Measurements from ENCODE around the gene PLA2G4B. TPM values are rescaled to one million over a fixed set of nuclear protein-coding genes. Genes with fewer than 3 reads are reported as not detected.

Gene PLA2G4B
- total RNA-seq, 1 donor from 2014 or later = 2.4 TPM

DNA sequence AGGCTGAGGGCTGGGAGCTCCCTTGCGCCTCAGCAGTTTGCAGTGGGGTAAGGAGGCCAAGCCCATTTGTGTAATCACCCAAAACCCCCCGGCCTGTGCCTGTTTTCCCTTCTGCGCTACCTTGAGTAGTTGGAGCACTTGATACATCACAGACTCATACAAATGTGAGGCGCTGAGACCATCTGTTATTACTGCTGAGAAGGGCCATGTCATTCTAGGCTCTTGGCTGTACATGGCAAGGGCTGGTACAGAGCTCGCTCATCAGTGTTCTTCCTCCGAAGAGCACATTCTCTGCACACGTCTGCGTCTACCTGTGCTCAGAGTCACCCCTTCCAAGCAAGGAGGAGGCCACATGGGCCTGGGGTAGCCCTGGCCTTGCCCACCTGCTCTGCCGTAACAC is 9.3 kb downstream of the PLA2G4B start:
- FAIRE-seq = no peak
- DNase-seq (ENCODE audit: low spot score in 2 of 2) = no peak

DNA sequence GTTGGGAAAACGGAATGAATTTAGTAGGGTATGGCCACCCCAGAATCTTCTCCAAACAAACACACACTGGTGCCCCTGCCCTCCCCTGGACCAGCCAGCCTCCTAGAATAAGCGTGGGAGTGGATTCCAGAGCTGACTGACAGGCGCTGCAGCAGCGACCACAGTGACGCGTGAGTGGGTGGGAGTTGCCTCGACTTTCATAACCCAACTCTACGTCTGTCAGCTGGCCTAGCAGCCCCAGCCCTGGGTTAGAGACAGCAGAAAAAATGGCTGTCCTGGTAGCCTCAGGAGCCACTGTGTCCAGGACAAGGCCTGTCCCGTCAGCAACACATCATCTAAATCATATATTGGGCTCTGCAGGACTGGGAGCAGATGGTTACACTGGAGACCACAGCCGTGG is 10.0 kb downstream of the PLA2G4B start:
- FAIRE-seq = no peak

DNA sequence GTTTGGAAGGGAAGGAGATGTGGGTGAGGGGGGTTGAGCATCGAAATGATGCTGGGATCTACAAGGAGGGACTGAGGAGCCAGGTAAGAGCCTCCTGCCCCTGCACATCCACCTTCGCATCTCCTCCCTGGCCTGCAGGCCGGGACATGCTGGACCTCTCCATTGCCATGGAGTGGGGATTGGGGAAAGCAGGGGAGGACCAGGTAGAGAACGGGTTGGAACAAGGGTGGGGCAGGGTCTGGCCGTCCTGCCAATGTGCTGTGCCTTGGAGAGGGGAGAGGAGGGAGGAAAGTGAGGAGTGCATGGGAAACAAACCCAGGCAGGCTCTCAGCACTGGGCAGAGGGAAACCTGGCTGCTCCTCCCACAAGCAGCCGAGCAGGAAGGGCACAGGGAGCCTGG is 10.6 kb downstream of the PLA2G4B start:
- FAIRE-seq (no peak), DNase-seq (ENCODE audit: low spot score in 2 of 2) (no peak)

More for the DNA sequence above, 10.0 kb downstream of the PLA2G4B start:
- no peak for DNase-seq (ENCODE audit: low spot score in 2 of 2)

DNA sequence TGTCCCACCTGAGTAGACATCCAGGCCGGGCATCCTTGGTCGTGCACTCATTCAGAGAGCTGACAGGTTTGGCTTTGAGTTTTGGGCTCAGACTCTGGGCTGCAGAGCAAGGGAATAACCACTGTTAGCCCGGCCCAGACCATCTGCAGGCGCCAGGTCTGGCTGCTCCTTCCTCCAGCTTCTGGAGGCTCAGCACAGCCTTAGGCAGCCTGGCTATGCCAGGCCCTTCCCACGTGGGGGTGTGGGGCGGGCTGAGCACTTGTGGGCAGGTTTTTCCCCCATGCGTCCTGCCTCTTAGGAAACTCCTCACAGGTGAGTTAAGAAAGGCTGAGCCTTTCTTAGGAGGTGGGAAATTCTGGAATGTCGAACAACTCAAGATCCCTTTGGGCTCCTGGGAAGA is 11.2 kb downstream of the PLA2G4B start:
- DNase-seq (ENCODE audit: low spot score in 2 of 2) = no peak
- no peak for FAIRE-seq

DNA sequence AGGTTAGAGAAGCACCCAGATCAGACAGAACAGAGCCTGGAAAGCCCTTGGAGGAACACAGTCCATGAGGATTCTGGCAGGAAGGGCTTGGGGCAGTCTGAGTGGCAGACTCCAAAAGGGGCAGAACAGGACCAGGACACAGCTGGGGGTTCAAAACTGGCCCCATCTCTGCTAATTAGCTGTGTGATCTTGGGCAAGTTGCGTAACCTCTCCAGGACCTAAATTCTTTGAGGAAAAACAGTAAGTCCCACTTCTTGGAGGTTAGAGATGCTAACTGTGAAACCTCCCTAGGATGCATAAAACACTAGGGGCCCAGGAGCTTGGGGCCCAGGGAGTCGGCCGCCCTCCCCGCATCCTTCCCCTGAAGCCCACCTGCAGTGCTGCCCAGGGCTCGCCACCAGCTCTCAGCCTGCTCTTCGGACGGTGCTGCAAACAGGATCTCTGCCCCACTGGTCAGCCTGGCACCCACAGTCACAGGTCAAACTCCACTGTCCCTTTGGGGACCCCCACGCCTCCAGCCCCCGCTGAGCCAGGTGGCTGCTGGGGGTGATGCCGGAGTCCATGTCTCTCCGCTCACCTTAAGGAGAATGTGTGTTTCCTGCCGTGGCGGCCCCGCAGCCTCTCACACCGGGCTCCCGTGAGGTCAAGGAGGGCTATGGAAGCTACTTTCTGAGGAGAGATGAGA is 12.0 kb downstream of the PLA2G4B start:
- FAIRE-seq (no peak), DNase-seq (ENCODE audit: low spot score in 2 of 2) (no peak)

DNA sequence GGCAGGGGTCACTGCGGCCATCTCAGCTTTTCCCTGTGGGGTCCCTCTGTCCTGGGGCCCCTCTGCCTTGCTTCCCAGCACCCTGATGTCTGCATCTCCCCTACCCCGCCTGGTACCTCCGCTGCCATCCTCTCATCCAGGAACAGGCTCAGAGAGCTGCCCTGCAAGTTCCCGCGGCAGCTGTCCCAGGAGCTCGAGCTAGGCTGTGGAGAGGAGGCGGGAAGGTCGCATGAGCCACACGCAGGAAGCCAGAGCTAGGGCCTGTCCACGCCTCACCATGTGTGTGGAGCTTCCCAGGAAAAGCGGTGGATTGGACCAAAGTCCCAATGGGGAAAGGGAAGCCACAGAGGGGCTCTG is 12.5 kb downstream of the PLA2G4B start:
- no peak for FAIRE-seq
- DNase-seq (ENCODE audit: low spot score in 2 of 2) = no peak

DNA sequence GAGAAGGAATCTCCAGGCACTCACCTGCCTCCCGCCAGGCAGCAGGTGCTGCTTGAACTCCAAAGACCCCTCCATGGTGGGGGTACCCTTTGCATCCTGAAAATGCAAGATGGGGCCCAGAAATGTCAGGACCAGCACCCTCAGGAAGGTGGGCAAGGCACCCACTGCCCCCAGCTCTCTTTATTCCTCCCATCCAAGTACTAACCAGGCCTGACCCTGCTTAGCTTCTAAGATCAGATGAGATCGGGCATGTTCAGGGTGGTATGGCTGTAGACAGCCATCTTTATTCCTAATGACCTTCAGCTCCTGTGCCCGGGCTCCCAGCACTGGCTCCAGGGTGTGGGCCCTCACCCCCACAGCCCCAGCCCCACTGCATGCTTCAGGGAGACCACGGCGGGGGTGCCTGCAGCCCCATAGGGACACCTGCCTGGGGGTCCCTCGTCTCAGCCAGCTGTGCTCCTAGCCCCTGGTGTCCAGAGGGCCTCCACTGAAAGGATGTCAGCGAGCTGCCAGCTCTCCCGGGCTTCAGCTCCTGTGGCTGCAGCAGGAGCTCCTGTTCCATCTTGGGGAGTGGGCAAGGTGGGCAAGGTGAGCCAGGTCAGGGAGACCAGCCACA is 13.2 kb downstream of the PLA2G4B start:
- DNase-seq (ENCODE audit: low spot score in 2 of 2) = no peak
- FAIRE-seq = no peak

DNA sequence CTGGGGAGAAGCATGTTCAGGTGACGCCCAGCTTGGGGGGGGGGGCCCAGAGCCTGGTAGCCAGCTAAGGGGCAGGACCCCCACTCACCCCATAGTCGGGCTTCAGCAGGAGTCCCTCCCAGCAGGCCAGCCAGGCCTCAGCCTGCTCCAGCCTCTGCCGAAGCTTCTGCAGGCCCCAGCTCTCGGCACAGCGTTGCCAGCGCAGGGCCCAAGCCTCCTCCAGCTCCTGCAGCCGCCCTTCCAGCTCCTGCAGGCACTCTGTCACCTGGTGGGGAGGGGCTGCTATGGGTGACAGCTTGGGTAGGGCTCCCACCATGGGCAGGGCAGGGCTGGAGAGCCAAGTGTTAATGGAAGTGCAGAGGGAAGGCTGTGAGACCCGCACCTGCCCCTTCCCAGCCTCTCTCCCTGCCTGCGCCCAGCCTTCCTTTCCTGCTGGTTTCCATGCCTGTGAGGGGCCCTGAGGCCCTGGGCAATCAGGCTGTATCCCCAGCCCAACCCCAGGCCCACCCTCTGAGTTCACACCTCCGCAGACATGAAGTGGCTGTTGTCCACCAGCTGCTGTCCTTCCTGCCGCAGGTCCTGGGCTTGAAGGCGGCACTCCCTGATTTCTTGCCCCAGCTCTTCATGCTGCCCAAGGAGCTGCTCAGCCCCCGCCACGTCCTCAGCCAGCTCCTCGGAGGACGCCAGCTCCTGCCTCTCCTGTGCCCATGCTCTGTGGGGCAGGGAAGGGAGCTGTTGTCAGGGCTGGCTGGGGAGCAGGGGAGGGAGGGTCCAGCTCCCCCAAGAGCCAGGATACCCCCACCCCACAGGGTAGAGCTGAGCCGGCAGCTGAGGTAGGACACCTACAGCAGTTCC is 14.3 kb downstream of the PLA2G4B start:
- no peak for DNase-seq (ENCODE audit: low spot score in 2 of 2)
- no peak for FAIRE-seq

DNA sequence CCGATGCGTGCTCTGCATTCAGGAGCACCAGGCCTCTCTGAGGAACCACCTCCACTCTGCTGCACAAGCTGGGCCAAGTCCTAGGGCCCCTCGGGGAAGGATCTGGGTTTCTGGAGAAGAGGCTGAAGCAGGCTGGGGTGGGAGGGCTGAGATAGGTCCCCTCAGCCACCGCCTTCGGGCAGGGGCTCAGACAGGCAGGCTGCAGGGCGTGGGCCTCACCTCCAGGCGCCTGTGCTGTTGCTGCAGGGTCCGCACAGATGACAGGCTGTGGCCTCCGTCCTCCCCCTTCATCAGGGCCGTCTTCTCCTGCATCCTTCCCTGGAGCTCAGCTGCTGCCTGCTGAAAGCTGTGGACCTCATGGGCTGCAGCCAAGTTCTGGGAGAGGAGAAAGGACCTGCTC is 15.2 kb downstream of the PLA2G4B start:
- DNase-seq (ENCODE audit: low spot score in 2 of 2) = no peak
- no peak for FAIRE-seq

DNA sequence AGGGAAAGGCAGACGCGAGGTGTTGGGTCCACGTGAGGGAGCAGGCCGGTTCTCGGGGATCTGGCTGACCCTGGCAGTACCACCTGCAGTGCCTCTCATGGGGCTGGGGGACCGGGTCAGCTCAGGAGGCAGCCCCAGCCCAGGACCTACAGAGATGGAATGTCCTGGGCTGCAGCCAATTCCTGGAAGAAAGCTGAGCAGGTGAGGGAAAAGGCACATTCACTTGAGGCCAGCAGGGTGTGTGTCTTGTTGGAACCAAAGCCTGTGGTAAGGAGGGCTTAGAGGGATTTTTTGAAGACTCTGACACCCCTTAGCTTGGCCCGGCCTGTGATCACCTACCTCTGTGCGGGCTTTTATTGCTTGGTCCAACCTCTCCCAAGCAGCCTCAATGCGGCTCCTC is 15.8 kb downstream of the PLA2G4B start:
- no peak for FAIRE-seq
- no peak for DNase-seq (ENCODE audit: low spot score in 2 of 2)

DNA sequence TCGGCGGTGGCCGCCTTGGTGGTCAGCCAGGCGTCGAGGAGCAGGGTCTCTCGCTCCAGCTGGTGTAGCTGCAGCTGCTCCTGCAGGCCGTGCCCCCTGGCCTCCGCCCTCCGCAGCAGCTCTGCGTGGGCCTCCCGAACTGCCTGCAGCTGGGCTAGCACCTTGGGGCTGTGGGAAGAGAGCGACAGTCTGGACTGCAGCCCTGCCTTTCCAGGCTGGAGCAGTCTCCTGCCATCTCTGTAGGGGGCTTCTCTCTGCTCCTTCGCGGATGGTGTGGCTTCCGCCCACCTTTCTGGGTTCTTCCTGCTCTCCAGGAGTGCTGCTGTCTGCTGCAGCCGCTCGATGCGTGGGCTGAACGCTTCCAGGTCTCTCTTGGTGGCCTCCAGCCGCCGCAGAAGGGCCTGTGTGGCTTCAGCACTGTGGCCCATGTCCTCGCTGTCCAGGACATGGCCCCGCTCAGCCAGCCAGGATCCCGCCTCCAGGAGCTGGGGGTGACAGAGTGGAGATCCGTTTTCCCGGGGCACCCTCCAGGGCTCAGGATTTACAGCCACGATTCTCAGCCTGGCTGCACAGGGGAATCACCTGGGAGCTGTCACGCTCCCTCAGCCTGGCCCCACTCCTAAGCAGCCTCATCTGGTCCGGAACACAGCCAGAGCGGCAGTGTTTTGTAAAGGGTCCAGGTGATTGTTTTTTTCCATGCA is 16.8 kb downstream of the PLA2G4B start:
- FAIRE-seq (no peak), DNase-seq (ENCODE audit: low spot score in 2 of 2) (peak in 1 of 2 donors; percentile 48)

DNA sequence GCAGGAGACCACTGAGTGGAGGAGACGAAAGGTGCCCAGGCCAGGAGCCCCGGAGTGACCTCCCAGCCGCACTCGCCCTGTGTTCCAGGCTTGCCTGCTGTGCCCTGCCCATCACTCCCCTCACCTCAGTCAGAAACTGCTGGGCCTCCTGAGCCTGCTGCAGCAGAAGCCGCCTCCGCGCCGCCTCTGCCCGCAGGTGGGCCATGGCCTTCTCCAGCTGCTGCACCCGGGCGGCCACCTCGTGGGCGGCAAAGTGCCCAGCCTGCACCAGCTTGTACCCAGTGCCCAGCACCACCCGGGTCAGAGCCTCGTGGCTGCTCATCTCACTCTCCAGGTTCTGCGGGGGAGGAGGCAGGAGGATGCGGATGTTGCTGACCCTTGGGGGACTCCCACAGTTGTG is 17.6 kb downstream of the PLA2G4B start:
- DNase-seq (ENCODE audit: low spot score in 2 of 2) = no peak
- FAIRE-seq = no peak

DNA sequence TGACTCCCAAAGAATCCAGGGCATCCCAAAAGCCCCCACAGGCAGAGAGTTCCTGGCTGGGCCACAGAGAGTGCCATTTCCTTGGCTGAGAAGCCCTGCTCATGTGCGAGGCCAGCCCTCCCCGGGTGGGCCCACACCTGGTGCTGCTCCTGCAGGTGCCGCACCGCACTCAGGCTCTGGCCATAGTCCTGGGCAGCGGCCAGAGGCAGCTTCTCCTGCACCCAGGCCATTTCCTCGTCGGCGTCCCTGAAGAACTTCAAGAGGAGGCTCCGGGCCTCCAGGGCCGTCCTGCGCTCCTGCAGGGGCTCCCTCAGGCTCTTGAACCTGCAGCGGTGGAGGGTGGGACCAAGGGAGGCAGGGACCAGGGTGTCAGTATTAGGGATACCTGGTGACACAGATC is 18.1 kb downstream of the PLA2G4B start:
- FAIRE-seq (no peak), DNase-seq (ENCODE audit: low spot score in 2 of 2) (no peak)

DNA sequence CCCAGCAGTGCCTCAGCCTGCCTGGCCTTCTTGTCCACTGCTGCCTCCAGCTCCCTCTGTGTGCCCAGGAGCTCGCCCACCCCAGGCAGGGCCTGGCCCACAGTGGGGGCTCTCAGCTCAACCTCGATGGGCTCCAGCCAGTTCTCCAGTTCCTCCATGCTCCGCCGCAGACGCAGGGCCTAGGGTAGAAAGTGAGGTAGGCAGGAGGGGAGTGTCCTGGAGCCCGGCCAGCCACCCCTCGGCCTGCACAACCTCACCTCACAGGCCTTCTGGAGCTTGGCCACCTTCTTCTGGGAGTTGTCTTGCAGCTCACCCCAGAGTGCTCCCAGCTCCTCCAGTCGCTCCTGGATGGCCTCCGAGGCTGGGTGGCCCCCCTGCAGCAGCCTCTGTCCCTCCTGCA is 18.7 kb downstream of the PLA2G4B start:
- FAIRE-seq = no peak
- no peak for DNase-seq (ENCODE audit: low spot score in 2 of 2)

DNA sequence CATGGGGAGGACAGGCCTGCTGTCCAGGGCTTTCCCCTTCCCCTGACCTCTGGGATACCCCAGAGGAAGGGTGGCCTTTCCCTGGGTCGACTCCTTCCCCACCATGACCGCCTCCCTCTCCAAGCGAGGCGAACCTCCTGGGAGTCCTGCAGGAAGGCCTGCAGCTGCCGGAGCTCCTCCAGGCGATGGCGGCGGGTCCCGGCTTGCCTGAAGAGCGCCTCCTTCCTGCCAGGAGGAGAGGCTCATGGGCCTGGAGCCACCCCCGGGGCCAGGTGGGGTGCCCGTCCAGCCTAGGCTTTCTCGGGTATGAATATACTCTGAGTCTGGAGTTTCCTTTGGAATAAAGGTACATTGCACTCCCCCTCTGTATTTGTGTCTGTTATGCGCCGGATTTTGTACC is 20.1 kb downstream of the PLA2G4B start:
- DNase-seq (ENCODE audit: low spot score in 2 of 2) = no peak

DNA sequence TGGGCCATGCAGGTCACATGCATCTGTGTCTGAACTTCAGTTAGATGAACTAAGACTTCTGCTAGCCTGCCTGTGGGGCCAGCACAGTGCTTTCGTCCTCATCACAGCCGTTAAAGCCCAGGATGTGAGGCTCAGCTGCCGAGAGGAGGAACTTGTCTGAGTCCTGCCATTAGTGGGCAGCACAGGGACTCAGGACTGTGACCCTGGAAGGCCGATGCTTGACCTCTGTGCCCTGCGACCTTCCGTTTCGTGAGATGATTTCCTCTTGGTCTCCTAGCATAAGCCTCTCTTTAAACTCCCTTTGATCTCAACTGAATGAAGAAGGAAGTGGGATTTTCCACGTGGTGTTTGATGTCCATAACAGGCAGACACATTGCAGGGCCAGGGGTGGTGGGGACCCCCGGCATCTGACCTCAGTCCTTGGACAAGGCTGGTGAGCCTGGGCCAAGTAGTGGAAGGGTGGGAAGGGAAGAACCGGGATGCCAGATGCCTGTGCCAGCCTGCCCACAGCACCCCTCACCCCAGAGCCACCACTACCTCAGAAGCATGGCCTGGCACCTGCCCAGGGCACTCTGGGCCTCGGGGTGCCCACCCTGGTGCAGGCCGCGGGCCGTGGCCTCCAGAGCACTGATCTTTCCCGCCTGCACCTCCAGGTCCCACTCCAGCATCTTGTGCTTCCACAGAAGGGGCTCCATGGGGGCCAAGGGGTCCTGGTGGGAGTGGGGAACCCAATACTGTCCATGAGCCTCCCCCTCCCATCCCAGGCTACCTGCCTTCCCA is 21.6 kb downstream of the PLA2G4B start:
- FAIRE-seq = no peak
- DNase-seq (ENCODE audit: low spot score in 2 of 2) = no peak

More for the DNA sequence above, 20.1 kb downstream of the PLA2G4B start:
- no peak for FAIRE-seq

DNA sequence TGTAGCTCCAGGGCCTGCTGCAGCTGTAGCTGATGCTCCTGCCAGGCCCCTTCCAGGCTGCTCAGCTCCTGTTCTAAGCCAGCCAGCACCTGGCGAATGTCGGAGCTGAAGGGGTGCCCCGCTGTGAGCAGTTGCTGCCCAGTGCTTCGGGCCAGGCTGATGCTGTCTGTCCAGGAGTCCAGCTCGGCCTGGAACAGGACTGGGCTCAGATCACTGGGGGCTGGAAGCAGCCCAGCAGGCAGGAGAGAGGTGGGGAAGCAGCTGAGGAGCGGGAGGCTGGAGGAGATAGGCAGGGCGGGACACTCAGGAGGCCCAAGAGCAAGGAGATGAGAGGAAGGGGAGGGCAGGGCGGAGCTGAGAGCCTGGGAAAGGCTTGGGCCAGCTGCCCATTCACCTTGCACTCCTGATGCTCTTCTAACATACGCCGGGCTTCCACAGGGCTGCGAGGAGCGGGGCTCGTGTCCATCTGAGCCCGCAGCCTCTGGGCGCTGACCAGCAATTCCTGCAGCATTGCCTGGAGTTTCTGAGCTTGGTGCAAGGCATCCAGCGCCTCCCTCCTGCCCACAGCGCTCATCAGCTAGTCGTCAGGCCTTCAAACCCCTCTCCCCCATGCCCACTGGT is 23.2 kb downstream of the PLA2G4B start:
- no peak for FAIRE-seq
- DNase-seq (ENCODE audit: low spot score in 2 of 2) = no peak

DNA sequence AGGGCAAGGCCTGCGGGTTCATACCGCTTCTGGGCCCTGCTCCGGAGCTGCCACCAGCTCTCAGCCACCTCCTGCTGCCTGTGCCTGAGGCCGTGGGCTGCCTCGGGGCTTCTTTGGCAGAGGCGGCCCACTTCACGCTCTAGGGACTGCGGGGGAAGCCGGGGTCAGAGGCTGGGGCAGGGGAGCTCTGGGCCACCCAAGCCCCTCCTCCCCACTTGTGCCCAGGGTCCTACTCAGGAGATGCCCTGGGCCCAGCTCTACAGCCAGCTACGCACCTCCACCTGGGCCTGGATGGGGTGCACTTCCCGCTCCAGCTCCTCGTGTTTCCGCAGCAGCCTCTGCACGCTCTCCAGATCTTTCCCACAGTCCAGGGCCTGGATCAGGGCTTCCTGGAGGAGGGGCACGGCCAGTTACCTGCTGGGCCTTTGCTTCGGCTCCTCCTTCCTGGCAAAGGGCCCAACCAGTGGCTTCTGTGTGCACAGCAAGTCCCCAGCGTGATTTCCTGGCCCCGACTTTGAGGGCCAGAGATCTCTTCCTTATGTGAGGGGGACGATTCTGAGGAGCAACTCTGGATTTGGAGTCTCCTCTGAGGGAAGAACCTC is 24.0 kb downstream of the PLA2G4B start:
- no peak for DNase-seq (ENCODE audit: low spot score in 2 of 2)
- no peak for FAIRE-seq

DNA sequence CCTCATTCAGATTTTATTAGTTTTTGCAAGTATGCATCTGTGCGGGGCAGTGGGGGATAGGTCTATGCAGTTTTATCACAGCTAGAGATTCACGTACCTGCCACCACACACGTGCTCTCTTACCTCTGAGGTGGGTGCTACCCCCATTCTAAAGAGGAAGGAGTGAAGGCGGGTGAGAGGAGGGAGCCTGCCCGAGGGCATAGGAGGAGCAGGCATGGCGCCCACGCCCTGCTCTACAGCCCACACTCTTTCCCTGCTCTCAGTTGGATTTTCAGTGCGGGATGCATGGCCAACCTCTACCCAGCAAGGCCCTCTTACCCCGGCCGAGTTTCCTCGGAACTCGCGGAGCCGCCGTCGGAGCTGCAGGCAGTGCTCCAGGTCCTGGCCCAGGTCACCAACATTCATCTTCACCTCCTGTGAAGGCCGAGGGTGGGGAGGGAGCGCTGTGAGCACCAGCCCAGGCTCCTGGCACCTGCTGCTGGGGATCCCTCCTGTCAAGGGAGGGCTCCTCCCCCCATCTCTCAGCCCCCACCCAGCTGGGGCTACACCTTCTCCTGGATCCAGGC is 26.9 kb downstream of the PLA2G4B start:
- FAIRE-seq = no peak
- DNase-seq (ENCODE audit: low spot score in 2 of 2) = no peak
